ENCODE data around the gene SIM1.
"Not testable (repeated sequence)": the region's sequence is repeated elsewhere in the genome, so short reads cannot be mapped to it uniquely, and the experiment has no call there.

Gene SIM1

DNA sequence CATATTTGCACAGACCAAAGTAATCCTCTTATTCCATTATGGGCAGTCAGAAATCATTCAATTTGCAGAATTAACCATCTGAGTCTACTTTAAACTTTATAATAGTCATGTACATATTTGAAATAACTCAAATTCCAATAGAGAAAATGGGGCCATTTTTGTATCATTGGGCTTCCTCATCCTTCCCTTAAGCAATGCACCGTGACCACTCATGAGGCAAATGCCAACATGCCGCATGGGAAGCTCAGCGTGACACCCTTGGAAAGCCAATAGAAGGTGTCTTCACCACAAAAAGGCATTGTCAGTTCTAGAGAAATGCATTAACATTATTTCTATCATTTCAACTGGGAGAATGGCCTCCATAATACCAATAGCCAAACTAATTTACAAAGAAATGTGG, 38.5 kb downstream of the SIM1 start:
- no peak for DNase-seq

DNA sequence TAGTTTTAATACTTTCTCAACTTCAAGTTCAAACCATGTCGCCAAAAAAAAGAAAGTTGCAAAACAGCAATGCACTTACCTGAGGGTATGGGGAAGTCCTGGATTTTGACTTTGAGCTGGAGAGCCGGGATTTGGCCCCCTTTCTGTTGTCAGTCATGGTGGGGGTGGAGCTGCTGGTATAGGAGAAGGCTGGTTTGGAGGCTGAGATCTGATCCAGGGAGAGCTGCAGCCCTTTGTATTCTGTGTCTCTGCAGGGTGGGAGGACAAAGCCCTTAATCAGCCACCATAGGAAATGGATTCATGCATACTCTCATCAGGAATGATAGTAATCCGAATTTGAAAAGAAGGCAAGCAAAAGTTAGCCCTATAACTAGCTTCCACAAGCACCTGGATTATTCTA, 44.0 kb downstream of the SIM1 start:
- no peak for DNase-seq

GRCh38 chr6:100417036-100417435, 47.7 kb downstream of the SIM1 start:
- DNase-seq: no peak

- DNase-seq: no peak
Observed at GRCh38 chr6:100415768-100416167, 49.0 kb downstream of the SIM1 start.

DNA sequence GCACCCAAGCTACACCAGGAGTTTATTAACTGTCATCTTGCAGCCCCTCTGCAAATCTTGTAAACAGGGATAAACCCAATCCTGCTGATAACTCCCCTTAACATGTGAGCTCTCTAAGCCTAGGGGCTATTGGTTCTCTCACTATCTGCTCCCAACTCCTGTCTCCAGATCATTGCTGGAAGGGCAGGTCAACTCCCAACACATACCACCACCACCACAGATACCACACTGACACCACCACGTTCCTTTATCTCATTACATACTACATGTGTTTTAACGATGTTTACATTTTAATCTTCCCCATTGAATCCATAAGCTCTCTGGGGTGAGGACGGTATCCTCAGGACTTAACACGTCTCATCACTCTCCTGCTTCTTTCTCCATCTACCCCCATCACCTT, 51.8 kb downstream of the SIM1 start:
- no peak for DNase-seq

DNA sequence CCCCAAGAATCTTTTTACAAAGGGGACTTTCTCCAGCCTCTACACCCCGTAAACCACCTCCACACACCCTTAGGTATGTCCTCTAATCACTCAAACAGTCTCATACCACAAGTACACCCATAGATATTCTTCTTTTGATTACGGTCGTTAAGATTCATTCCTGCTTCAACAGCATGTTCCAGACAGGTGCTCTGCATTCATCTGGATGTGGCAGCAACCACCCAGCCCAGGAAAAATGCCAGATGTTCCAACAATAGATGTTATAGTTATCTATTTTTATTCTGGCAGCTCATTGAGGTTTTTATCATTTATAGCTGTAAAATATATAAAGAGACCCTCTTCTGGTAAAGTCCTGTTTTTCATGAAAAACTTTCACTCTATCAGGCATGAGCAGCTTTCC, 60.7 kb downstream of the SIM1 start:
- DNase-seq: no peak

- DNase-seq: no peak
Observed at GRCh38 chr6:100393493-100393892, 71.2 kb downstream of the SIM1 start.

DNA sequence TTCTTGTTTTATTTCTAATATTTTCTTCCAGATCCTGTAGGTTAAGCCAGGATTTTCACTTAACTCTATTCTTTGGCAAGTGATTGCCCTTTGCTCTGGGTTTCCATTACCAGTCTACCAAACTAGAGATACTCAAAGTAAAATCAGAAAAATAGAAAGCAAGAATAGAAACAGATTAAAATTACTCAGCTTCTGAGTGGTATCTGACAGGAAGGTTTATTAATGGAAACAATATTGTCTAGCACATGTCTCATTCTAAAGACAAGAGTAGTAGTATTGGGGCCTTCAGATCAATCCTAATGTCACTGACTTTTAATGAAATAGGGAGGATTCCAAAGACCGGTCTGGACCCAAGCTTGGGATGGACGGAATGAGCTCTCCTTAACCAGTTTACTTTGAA, 72.3 kb downstream of the SIM1 start:
- no peak for DNase-seq

GRCh38 chr6:100388868-100389519, 75.7 kb downstream of the SIM1 start:
- no peak for DNase-seq

DNA sequence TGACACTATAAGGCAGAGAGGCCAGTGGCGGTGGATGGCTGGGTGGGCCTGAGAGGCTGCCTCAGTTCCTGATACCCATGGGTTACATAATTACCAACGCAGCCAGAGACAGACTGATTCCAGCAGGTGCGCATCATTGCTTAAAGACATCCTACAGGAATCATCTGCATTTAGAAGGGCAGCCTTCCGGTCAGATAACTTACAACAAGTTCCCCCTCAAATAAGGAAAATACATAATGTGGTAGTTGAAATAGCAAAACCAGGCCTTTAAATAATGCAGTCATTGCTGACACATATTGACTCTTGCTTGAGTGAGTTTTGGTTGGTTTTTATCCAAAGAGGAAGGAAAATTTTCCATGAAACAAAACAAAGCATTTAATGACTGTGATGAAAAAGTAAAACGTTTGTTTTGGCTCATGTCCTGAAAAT, 81.9 kb downstream of the SIM1 start:
- DNase-seq: no peak

GRCh38 chr6:100382031-100382430, 82.7 kb downstream of the SIM1 start:
- DNase-seq: no peak

DNA sequence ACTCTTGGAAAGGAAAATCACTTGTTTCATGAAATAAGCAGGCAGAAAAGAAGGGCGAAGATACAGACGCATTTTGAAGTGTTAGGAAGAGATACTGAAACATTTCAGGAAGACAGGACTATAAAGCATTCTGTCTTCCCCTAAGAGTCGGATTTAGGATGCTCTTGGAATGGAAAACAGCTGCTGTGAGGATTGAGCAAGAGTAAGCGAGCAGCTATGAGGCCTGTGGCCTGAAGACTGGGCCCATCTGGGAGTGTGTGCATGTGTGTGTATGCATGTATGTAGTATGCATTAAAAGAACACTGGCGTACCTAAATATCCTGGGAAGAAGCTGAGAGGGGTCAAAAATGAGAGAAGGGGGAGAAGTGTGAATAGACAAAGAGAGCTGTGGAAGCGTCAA, 83.6 kb downstream of the SIM1 start:
- no peak for DNase-seq

DNA sequence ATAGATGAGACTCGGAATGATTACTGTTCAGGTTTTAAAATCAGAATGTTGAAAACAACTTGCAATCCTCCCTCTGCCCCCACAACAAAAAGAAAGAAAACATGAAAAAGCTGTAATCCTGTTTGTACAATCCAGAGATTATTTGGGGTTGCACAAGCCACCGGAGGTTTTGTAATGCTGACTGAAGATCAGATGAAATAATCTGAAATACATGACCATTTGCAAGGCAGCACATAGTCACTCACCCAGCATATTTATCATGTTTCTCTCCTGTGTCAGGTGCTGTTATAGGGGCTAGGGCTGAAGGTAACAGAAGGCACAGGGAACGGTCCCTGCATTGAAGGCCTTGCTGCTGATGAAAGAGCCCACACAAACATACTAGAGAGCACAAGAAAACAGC, 85.3 kb downstream of the SIM1 start:
- DNase-seq: no peak

GRCh38 chr6:100378576-100378975, 86.1 kb downstream of the SIM1 start:
- no peak for DNase-seq

DNA sequence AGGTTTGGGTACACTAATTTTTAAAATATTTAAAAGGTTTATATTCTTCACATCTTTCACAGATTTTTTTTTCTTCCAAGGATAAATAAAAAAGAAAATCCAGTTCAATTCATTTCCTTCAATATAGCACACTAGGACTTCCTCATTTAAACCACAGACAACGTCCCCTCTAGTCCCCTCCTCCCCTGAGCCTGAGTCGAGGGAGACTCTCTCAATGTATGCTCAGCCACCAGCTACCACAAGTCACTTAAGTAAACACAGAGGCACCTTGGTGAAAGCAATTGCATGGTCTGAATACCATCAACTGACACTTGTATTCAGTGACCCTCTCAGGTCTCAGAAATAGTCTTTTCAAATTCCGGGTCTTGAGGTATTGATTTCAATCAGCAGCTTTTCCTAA, 88.6 kb downstream of the SIM1 start:
- no peak for DNase-seq

GRCh38 chr6:100372326-100373091, 92.2 kb downstream of the SIM1 start:
- DNase-seq: no peak

GRCh38 chr6:100371591-100371990, 93.1 kb downstream of the SIM1 start:
- DNase-seq: no peak

GRCh38 chr6:100370265-100370664, 94.5 kb downstream of the SIM1 start:
- DNase-seq: no peak

DNA sequence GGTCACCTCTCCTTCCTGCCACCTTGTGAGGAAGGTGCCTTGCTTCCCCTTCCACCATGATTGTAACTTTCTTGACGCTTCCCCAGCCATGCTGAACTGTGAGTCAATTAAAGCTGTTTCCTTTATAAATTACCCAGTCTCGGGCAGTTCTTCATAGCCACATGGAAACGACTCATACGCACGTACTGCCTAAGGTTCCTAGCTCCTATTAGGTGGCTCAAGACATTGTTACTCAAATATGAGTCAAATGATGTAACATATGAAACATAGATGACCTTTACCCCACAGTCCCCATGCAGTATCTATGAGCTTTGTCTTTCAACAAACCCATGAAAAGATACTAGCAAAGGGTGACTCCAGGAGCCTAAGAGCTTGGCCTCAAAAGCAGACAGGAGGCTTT, 98.3 kb downstream of the SIM1 start:
- no peak for DNase-seq

GRCh38 chr6:100363651-100364050, 101.1 kb downstream of the SIM1 start:
- DNase-seq: no peak

DNA sequence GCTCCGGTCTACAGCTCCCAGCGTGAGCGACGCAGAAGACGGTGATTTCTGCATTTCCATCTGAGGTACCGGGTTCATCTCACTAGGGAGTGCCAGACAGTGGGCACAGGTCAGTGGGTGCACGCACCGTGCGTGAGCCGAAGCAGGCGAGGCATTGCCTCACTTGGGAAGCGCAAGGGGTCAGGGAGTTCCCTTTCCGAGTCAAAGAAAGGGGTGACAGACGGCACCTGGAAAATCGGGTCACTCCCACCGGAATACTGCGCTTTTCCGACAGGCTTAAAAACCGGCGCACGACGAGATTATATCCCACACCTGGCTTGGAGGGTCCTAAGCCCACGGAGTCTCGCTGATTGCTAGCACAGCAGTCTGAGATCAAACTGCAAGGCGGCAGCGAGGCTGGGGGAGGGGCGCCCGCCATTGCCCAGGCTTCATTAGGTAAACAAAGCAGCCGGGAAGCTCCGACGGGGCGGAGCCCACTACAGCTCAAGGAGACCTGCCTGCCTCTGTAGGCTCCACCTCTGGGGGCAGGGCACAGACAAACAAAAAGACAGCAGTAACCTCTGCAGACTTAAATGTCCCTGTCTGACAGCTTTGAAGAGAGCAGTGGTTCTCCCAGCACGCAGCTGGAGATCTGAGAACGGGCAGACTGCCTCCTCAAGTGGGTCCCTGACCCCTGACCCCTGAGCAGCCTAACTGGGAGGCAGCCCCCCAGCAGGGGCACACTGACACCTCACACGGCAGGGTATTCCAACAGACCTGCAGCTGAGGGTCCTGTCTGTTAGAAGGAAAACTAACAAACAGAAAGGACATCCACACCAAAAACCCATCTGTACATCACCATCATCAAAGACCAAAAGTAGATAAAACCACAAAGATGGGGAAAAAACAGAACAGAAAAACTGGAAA, 109.7 kb downstream of the SIM1 start:
- DNase-seq: not testable (repeated sequence)

DNA sequence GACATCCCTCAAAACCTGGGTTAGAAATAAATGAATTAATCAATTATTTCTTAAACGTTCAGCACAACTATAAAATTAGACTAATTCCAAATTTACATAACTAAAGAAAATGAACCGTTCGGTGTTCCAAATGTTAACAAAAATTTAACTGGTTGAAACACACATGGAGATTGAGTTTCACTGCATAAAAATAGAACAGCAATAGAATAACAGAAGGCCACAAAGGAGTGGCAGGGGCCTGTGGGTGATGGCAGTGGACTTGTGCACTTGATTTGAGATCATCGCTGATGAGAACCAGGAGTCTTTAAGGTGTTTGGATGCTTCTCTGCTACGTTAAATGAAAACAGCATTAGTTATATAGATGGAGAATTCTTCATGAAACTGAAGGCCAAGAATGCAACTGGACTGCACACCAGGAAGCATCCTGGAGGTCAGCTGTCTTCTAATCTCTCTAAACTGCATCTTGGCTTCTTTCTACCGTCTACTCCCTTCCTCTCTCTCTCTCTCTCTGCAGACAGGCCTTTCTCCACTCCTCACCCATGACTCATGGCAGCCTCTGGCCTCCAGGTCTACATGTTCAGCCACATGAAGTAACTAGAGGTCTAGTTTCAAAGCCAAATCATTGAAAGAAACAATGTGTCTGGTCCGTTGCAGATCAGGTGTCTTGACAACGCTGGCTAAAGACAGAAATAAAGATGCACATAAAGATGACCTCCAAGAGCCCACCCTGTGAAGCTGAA, 111.3 kb downstream of the SIM1 start:
- no peak for DNase-seq

DNA sequence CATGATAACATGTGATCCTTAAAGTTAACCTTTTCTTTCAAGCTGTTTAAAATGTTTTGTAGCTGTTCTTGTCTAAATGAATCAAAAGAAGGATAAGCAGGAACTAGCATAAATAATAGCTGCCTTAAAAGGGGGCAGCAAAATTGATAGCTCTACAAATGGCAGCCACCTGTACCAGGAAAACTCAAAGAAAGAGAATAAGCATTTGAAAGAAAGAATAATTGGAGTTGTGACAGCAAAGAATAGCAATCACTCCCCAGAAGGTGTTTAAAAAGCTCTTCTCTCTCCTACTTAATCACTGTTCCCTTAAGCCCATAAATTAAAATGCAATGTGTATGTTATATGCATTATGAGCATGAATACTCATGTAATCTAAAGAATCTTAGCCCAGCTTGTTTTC, 114.6 kb downstream of the SIM1 start:
- no peak for DNase-seq
